ENCODE data around the gene DCAF5. TPM values are rescaled to one million over a fixed set of nuclear protein-coding genes. Genes with fewer than 3 reads are reported as not detected.
A peak's percentile ranks its signal among the peaks of the same experiment; 100 is the strongest.
"Not testable (repeated sequence)": the region's sequence is repeated elsewhere in the genome, so short reads cannot be mapped to it uniquely, and the experiment has no call there.

DCAF5 gene
- total RNA-seq, 2 donors from 2014 or later: 31.4 to 37.7 TPM

DNA sequence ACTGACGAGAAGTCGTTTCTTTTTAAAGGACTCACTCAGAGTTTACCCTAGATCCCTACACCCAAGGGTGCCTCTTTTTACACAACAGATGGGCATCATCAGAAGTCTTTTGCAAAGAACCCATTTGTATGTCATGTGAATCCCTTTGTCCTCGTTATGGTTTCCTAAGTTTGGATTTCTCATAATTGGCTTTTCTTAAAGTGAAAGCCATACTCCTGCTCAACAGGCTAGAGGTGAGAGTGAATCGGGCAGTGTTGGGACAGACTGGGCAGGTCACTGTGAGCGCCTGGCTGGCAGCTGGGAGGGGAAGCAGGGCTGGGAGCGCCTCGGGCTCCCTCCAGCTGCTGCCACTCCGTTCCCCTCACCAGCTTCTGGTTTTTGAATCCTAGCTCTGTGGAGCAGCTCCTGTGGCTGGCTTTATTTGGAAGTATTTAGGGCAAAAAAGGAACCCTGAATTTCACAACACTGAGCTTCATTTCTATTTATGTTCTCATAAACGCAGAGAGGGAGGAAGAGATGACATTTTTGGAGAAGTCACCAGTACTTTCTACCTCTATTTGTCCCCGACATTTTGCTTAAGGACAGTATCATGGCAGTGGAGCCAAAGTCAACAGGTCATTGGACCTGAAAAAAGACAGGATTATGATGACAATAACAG, 110.0 kb downstream of the DCAF5 start:
- Mint-ChIP-seq H3K36me3 (ENCODE audit: low read depth) (no peaks in the 10 kb centered on the region), H3K27me3 (no peaks in the 10 kb centered on the region), H3K4me1 (no peaks in the 10 kb centered on the region), H3K27ac (no peak overlapping the region), H3K4me3 (no peak overlapping the region), H3K9me3 (no peaks in the 10 kb centered on the region)
- ATAC-seq (replicated peaks): no peak

DNA sequence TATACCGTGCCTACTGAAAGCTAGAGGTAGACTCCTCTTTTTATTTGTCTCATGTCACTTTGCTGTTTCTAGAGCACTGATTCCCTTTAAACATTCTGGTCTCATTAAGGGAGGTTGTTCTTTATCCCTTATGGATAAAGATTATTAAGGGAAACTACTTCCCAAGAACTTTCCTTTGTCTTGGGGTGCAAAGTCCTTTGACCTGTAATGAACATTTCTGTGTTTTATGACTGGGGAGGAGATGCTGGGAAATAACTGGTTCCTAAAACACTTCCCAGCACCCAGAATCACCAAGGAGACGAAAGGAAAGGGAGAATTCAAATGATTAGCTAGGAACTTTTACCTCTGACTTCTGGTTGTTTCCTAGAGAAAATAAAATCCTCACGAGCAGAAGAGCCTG, 110.6 kb downstream of the DCAF5 start:
- Mint-ChIP-seq H3K4me1 (no peaks in the 10 kb centered on the region), H3K4me3 (no peak overlapping the region), H3K36me3 (ENCODE audit: low read depth) (no peaks in the 10 kb centered on the region), H3K27me3 (peaks cover 5% of the 10 kb centered on the region), H3K9me3 (no peaks in the 10 kb centered on the region), H3K27ac (no peak overlapping the region)
- no peak for ATAC-seq (replicated peaks)

DNA sequence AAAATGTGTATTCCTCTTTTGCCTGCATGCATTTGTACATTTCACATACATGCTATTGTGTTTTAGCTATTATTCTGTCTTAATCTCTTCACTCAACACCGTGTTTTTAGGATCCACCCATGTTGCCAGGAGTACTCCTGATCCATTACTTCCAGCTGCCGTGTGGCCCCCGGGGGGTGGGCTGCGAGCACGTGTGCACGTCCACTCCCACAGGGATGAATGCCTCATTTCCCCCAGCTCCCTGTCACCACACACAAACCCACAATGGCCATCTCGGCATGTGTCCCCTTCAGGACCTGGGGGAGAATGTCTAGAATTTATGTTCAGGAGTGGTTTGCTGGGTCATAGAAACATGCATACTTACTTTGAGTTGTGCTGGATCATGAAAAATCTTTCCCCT, 111.1 kb downstream of the DCAF5 start:
- Mint-ChIP-seq H3K4me1 (no peaks in the 10 kb centered on the region), H3K27ac (no peak overlapping the region), H3K27me3 (peaks cover 9% of the 10 kb centered on the region), H3K4me3 (no peak overlapping the region), H3K9me3 (no peaks in the 10 kb centered on the region), H3K36me3 (ENCODE audit: low read depth) (no peaks in the 10 kb centered on the region)
- ATAC-seq (replicated peaks): no peak

DNA sequence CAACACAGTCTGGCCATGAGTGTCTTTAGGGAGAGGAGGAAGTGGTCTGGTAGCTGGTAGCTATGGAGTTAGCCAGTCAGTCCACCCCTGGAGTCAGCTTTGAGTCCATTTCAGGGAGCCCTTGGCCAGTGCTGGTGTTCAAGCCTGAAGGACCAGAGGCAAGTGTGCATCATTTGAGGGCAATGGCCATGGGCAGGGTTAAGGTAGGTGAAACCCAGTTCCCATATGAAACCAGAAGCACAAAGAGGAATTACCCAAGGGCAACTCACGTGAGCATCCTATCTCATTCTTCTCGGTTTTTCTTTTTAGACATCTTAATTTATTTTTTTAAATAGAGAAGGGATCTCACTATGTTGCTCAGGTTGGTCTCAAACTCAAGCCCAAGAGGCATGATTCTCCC, 112.6 kb downstream of the DCAF5 start:
- no peak for ATAC-seq (replicated peaks)
- no peaks in the 10 kb centered on the region for H3K36me3 Mint-ChIP-seq (ENCODE audit: low read depth)
- no peaks in the 10 kb centered on the region for H3K4me1 Mint-ChIP-seq
- no peak overlapping the region for H3K27ac Mint-ChIP-seq
- H3K27me3 Mint-ChIP-seq: peaks cover 11% of the 10 kb centered on the region
- no peaks in the 10 kb centered on the region for H3K9me3 Mint-ChIP-seq
- H3K4me3 Mint-ChIP-seq: no peak overlapping the region

DNA sequence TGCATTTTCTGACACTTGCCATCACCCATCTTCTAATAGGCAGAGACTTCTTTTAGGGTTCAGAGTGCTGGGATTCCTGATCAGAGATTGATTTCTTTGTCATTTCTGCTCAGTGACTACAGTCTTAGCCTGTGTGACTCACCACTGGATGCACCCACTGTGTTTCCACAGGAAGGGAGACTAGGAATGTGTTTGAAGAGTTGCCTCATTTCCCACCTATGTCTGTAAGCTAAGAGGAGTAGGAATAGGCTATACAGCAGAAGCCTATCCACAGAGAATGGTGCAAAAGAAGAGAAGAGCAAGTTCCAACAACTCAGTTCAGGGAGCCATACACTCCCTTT, 113.7 kb downstream of the DCAF5 start:
- no peak for ATAC-seq (replicated peaks)
- Mint-ChIP-seq H3K36me3 (ENCODE audit: low read depth) (no peaks in the 10 kb centered on the region), H3K4me3 (no peak overlapping the region), H3K27me3 (peaks cover 11% of the 10 kb centered on the region), H3K9me3 (no peaks in the 10 kb centered on the region), H3K4me1 (no peaks in the 10 kb centered on the region), H3K27ac (no peak overlapping the region)

DNA sequence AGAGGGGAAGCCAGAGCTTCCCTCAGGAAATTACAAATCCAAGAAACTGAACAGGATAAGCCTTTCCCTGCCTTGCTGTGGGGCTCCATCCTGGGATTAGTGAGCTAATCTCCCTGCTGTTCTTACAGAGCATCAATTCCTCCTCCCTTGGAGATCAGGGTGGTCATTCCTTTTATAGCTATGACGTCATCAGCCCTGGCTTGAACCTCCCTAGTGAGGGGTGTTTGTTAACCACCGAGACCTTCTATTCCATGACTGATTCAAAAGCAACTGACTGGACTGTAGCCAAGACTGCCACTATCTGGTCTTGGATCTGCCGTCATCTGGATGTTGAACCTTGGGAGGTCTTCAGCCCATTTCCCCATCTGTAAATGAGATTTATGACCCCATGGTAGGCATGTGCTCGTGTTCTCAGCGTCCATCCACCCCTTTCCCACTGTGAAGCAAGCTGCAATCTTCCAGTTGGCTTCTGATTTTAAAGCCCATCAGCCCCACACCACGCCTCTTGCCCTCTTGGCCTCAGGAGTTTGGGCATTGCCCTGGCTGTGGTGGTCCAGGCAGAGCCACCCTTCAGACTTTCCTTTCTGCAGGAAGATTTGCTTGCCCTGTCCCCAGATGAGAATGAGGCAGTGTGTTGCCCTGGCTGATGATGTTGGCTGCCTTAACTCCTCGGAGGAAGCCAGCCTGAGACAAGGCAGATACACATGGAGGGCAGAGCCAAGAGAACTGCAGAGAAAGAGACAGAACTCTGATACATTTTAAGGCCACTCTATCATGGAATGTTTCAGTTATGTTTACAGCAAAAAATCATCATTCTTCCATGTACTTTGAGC, 114.2 kb downstream of the DCAF5 start:
- H3K4me3 Mint-ChIP-seq: no peak overlapping the region
- no peaks in the 10 kb centered on the region for H3K4me1 Mint-ChIP-seq
- no peak overlapping the region for H3K27ac Mint-ChIP-seq
- H3K27me3 Mint-ChIP-seq: peaks cover 11% of the 10 kb centered on the region
- no peaks in the 10 kb centered on the region for H3K9me3 Mint-ChIP-seq
- H3K36me3 Mint-ChIP-seq (ENCODE audit: low read depth): no peaks in the 10 kb centered on the region
- ATAC-seq (replicated peaks): no peak

DNA sequence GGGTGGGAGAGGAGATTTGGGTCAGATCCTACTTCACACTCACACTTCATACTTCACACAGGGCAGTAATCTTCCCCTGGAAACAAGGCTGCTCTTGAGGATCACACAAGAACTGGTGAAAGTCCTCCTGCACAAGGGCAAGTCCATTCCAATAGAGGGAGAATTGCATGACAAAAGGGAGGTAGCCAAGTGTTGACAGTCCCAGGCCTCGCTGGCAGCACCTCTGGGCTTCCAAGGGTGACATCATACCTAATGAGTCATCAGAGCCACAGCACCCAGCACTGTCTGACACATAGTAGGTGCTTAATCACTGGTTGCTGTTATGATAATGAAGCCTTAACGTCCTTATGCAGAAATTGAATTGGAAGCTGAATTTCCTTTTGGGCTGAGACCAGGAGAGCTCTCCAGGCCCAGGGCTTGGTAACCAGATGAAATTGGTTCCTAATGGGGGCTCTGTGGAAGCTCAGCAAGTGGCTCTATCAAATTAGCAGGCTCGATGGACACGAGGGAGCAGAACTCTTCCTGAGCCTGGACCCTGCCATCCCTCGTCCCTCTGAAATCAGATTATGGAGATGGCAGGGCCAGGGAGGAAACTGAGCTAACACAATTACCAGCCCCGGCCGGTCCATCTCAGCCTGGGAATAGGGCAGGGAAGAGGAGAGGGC, 115.0 kb downstream of the DCAF5 start:
- Mint-ChIP-seq H3K9me3 (no peaks in the 10 kb centered on the region), H3K4me3 (no peak overlapping the region), H3K27ac (no peak overlapping the region), H3K27me3 (peaks cover 11% of the 10 kb centered on the region), H3K4me1 (no peaks in the 10 kb centered on the region), H3K36me3 (ENCODE audit: low read depth) (no peaks in the 10 kb centered on the region)
- peak; percentile 85 for ATAC-seq (replicated peaks)

DNA sequence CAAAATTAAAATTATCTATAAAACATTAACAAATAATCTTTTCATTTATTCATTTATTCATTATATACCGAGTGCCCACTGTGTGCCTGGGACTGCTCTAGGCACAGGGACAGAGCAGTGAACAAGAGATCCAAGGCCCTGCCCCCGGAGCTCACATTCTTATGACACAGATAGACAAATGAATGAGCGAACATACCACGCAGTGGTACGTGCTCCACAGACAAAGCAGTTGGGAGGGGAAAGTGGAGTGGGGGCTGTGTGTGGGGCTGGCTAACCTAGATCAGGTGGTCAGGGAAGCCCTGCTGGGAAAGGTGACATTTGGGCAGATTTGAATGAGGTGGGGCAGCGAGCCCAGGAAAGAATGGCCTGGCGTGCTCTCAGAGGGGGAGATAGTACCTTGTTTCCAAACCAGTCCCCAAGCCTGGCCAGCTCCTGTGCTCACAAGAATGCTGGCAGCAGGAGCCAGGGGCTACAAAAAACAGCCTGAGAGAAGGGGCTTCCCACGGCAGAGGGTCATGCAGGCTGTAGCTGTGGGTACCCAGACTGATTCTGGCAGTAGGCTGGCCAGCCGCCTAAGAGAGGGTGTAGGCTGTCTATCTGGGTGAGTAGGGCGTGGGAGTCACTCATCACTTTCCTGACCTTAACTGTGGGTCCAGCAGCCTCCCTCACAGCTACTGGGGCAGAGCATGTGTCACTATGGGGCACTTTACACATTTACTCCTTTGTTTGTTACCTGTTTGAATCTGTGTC, 116.0 kb downstream of the DCAF5 start:
- peak; percentile 21 for ATAC-seq (replicated peaks)
- H3K4me3 Mint-ChIP-seq: no peak overlapping the region
- no peaks in the 10 kb centered on the region for H3K9me3 Mint-ChIP-seq
- no peak overlapping the region for H3K27ac Mint-ChIP-seq
- peaks cover 11% of the 10 kb centered on the region for H3K27me3 Mint-ChIP-seq
- H3K4me1 Mint-ChIP-seq: no peaks in the 10 kb centered on the region
- H3K36me3 Mint-ChIP-seq (ENCODE audit: low read depth): no peaks in the 10 kb centered on the region

DNA sequence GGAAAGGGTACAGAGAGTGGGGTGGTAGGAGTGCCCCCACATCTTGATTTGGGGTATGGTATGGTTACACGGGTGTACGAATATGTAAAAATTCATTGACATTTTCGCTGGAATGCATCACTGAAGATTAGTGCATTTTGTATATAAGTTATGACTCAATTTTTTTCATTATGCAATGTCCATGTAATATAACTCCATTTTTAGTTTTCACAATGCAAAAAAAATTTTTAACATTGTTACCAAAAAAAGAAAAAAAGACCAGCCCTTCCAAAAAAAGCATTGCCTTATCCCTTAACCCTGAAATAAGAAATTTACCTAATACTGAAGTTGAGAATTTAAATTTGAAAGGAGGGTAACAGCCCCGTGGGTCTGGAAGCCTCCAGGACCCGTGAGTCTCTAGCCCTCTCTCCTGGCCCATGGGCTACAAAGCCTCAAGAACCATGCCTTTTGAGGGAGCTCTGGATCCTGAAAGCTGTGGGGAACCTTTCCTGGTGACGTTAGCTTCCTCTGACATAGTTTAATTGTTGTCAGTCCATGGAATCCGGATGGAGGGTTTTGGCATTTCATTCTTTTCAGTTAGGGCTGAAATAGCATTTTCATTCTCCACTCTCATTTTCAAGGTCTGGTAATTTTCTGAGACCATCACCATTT, 118.2 kb downstream of the DCAF5 start:
- H3K27me3 Mint-ChIP-seq: peaks cover 13% of the 10 kb centered on the region
- H3K27ac Mint-ChIP-seq: no peak overlapping the region
- no peaks in the 10 kb centered on the region for H3K36me3 Mint-ChIP-seq (ENCODE audit: low read depth)
- no peaks in the 10 kb centered on the region for H3K9me3 Mint-ChIP-seq
- H3K4me1 Mint-ChIP-seq: no peaks in the 10 kb centered on the region
- H3K4me3 Mint-ChIP-seq: no peak overlapping the region
- no peak for ATAC-seq (replicated peaks)

DNA sequence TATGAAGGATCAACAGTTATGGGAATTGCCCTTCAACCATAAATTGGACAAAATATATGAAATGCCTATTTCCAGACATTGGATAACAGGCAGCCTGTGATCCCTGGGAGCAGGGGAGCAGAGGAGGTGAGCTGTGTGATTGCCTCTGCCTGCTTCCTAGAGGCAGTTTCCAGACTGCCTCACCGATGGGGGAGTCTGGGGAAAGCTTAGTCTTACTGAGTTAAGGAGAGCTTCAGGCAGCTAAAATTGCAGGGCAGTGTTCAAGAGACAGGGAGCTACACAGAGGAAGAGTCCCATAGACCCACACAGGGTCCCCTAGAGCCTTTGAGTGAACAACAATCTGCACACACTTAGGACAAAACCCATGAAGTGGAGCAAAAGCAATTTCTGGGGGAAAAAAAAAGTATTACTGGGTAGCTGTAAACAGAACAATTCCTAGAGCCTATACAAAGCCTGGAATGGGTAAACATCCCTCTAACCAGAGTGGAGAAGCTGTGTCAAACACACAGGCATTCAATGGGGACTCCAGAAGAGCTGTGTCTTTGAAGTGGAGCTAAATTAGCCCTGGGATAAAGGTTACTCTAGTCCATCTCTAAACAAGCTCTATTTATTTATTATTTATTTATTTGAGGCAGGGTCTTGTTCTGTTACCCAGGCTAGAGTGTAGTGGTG, 125.5 kb downstream of the DCAF5 start:
- Mint-ChIP-seq H3K4me3 (no peak overlapping the region), H3K9me3 (no peaks in the 10 kb centered on the region), H3K4me1 (no peaks in the 10 kb centered on the region), H3K36me3 (ENCODE audit: low read depth) (no peaks in the 10 kb centered on the region), H3K27me3 (peaks cover 3% of the 10 kb centered on the region), H3K27ac (no peak overlapping the region)
- ATAC-seq (replicated peaks): no peak

DNA sequence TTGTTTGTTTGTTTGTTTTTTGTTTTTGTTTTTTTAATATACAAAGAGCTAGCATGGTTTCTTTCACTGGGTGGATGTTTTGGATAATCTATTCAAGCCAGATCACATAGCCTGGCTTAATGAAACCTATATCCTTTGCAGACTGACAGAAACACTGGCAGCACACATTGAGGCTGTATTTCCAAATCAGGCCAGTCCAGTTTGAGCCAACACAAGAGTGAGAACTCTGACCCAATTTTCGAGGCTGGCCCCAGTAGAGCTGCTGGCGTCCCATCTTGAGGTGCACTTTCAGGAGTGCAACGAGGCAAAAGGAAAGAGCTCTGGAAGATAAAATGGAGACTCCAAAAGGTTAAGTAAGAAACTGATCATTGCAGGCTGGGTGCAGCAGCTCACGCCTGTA, 129.9 kb downstream of the DCAF5 start:
- no peaks in the 10 kb centered on the region for H3K9me3 Mint-ChIP-seq
- H3K36me3 Mint-ChIP-seq (ENCODE audit: low read depth): no peaks in the 10 kb centered on the region
- H3K4me1 Mint-ChIP-seq: no peaks in the 10 kb centered on the region
- no peaks in the 10 kb centered on the region for H3K27me3 Mint-ChIP-seq
- H3K4me3 Mint-ChIP-seq: no peak overlapping the region
- no peak for ATAC-seq (replicated peaks)
- H3K27ac Mint-ChIP-seq: no peak overlapping the region

DNA sequence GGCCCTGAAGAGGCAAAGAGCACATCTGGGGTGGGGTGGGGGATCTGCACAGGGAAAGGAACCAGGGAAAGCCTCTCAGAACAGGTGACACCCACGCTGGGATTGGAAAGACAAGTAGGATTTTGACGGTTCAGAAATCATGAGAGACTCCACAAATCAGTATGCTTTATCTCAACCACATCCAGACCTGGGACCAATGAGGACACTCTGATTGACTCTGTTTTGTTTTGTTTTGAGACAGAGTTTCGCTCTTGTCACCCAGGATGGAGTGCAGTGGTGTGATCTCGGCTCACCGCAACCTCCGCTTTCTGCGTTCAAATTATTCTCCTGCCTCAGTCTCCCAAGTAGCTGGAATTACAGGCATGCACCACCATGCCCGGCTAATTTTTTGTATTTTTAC, 130.8 kb downstream of the DCAF5 start:
- H3K9me3 Mint-ChIP-seq; H3K4me3 Mint-ChIP-seq; H3K27me3 Mint-ChIP-seq; H3K36me3 Mint-ChIP-seq (ENCODE audit: low read depth); H3K4me1 Mint-ChIP-seq; H3K27ac Mint-ChIP-seq: not testable (repeated sequence)
- ATAC-seq (replicated peaks): peak; percentile 65

DNA sequence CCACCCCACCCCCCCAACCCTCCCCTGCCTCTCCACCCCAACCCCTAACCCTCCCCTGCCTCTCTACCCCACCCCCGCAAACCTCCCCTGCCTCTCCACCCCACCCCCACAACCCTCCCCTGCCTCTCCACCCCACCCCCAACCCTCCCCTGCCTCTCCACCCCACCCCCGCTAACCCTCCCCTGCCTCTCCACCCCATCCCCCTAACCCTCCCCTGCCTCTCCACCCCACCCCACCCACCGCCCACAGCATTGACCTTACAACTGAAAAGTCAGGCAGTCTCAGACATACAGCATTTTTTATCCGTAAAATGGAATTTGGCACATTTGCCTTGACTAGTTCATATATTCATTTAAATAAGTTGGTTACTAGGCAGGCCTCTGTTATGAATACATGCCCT, 135.2 kb downstream of the DCAF5 start:
- no peak overlapping the region for H3K27ac Mint-ChIP-seq
- H3K4me1 Mint-ChIP-seq: no peaks in the 10 kb centered on the region
- no peaks in the 10 kb centered on the region for H3K27me3 Mint-ChIP-seq
- no peak overlapping the region for H3K4me3 Mint-ChIP-seq
- ATAC-seq (replicated peaks): no peak
- no peaks in the 10 kb centered on the region for H3K36me3 Mint-ChIP-seq (ENCODE audit: low read depth)
- no peaks in the 10 kb centered on the region for H3K9me3 Mint-ChIP-seq

DNA sequence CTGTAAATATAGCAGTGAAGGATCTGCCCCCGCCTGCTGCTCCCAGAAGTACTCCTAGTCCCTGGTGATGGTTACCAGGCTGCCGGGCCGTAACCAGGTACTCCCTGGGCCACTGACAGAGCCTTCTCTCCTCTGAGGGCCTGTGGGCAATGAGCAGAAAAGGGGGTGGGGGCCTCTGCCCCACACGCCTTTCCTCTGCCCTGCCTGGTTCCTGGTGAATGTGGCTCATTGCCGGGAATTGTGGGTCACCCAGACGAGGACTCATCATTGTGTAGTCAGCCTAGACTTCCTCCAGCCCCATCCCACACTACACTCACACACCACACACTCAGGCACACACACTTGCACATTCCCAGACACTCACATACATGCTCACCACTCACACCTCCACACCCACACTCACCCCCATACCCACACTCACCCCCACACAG, 138.1 kb downstream of the DCAF5 start:
- no peaks in the 10 kb centered on the region for H3K36me3 Mint-ChIP-seq (ENCODE audit: low read depth)
- no peaks in the 10 kb centered on the region for H3K9me3 Mint-ChIP-seq
- H3K27ac Mint-ChIP-seq: no peak overlapping the region
- no peaks in the 10 kb centered on the region for H3K27me3 Mint-ChIP-seq
- H3K4me3 Mint-ChIP-seq: no peak overlapping the region
- H3K4me1 Mint-ChIP-seq: no peaks in the 10 kb centered on the region
- ATAC-seq (replicated peaks): peak; percentile 28
